H1 (cell line): Measurements from ENCODE around the gene DEK. TPM values are rescaled to one million over a fixed set of nuclear protein-coding genes. Genes with fewer than 3 reads are reported as not detected.

Source experiments
- CHD7 ChIP-seq: fragments of 300-600 bp; sonication (generic); IDR thresholded peaks from 2 replicates; pipeline ENCODE4 v1.7.1; 2012; ENCODE audit warnings: low read length, moderate library complexity, mild to moderate bottlenecking, inconsistent platforms; ENCODE audit not compliant: insufficient replicate concordance
- EGR1 ChIP-seq: IDR thresholded peaks from 2 replicates; pipeline ENCODE4 v1.6.1; 2011; ENCODE audit warnings: low read depth, low read length, borderline replicate concordance
- NRF1 ChIP-seq: IDR thresholded peaks from 2 replicates; pipeline ENCODE4 v1.6.1; 2011; ENCODE audit warnings: mild to moderate bottlenecking, low read depth, low read length, improper control_type of control experiment
- RAD21 ChIP-seq, 2 experiments: IDR thresholded peaks in 1 of 2; conservative IDR thresholded peaks in 1 of 2; 2 replicates each; pipeline ENCODE4 v1.6.1; 2011; ENCODE audit warnings: low read depth in 2 of 2, low read length in 2 of 2, improper control_type of control experiment in 1 of 2, inconsistent platforms in 1 of 2, mild to moderate bottlenecking in 1 of 2, moderate library complexity in 1 of 2
- SP4 ChIP-seq: IDR thresholded peaks from 2 replicates; pipeline ENCODE4 v1.6.1; 2012; ENCODE audit warnings: low read length, inconsistent platforms
- TAF7 ChIP-seq: optimal IDR thresholded peaks from 2 replicates; pipeline ENCODE3; 2011; ENCODE audit warnings: low read depth, mild to moderate bottlenecking, inconsistent platforms, low read length, moderate library complexity, borderline replicate concordance
- polyA plus RNA-seq, 7 experiments: library from polyadenylated mRNA; depleted of rRNA in 3 of 7; stranded (reverse) in 5 of 7; unstranded in 2 of 7; fragments of >200 nt in 5 of 7; fragments of 200-250 nt in 2 of 7; gene quantifications; 1 replicate in 5 of 7; 2 replicates in 1 of 7; 4 replicates in 1 of 7; pipeline versions ENCODE4 v1.2.1 to v1.2.3, GENCODE V29; 2011 to 2013; ENCODE audit warnings: missing spikeins in 2 of 7, mixed read lengths in 2 of 7
- total RNA-seq: library from RNA; stranded (reverse); fragmentation: NEBNext Ultra II Directional; extraction: Animal tissue kit (Norgen Biotek cat#: 25700); gene quantifications from 2 replicates; pipeline ENCODE4 v1.2.1, GENCODE V29; 2021

The DEK gene
- total and polyA plus RNA-seq, 2 of the 8 experiments (the other 6 are each of a cell fraction or from before 2014, with no cell fraction given): 40.0 to 228 TPM

DNA sequence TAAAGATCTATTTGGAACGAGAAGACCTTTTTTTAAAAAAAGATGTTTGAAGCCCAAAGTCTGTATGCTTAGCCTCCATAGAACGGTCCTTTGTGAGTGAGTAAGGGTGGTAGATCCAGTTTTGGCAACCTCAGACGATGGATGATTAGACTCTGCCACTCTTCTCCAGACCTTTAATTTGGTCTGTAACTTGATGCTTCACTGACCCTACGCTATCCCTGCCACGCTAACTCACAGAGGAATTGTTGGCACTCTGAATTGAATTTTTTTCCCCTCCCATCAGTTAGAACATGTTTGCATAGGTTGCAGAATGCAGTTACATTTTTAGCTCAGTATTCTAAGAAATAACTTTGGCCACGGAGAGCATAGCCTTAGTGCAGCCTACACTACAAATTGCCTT is 15.8 kb upstream of the DEK start (continued):
- TF ChIP-seq CHD7 (no peak), SP4 (no peak), NRF1 (no peak), TAF7 (no peak), RAD21 (IDR thresholded peaks at IDR 0.05 in 1 of 2, conservative IDR thresholded peaks at IDR 0.05 in 1 of 2; ENCODE audit: low read depth in 2 of 2, low read length in 2 of 2) (no peak), EGR1 (no peak)
